ENCODE measurements around the gene GRIK3. TPM values are rescaled to one million over a fixed set of nuclear protein-coding genes. Genes with fewer than 3 reads are reported as not detected.

The GRIK3 gene
- total RNA-seq, 1 donor from 2014 or later, result not detected

DNA sequence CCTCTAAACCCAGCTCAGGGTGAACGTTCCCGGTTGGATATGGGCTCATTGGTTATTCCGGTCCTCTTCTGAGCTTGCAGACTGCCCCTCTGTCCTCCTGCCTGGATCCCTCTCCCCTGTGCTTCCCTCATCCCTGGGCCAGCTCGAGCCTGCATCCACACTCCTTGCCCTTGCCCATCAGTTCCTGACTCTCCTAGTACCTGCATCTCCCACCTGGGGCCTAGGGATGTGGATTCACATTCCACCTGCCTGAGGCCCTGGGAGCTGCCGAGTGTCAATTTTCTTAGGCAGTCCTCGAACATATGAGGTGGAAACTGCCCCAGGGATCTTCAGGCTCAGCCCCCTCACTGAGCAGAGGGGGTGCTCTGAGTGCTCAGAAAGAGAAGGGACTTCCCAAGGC is 252.2 kb downstream of the GRIK3 start:
- peaks cover 53% of the 10 kb centered on the region for H3K27me3 Mint-ChIP-seq (ENCODE audit: low read depth)
- DNase-seq (ENCODE audit: low spot score in 2 of 2, unreplicated experiment in 2 of 2), result no peak
- no peaks in the 10 kb centered on the region for H3K4me1 Mint-ChIP-seq
- H3K4me3 Mint-ChIP-seq, result no peak overlapping the region
- no peaks in the 10 kb centered on the region for H3K9me3 Mint-ChIP-seq
- TF ChIP-seq, protein P1, sequence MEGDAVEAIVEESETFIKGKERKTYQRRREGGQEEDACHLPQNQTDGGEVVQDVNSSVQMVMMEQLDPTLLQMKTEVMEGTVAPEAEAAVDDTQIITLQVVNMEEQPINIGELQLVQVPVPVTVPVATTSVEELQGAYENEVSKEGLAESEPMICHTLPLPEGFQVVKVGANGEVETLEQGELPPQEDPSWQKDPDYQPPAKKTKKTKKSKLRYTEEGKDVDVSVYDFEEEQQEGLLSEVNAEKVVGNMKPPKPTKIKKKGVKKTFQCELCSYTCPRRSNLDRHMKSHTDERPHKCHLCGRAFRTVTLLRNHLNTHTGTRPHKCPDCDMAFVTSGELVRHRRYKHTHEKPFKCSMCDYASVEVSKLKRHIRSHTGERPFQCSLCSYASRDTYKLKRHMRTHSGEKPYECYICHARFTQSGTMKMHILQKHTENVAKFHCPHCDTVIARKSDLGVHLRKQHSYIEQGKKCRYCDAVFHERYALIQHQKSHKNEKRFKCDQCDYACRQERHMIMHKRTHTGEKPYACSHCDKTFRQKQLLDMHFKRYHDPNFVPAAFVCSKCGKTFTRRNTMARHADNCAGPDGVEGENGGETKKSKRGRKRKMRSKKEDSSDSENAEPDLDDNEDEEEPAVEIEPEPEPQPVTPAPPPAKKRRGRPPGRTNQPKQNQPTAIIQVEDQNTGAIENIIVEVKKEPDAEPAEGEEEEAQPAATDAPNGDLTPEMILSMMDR (IDR thresholded peaks at IDR 0.05; ENCODE audit: unreplicated experiment), result no peak
- H3K27ac Mint-ChIP-seq, result no peak overlapping the region
- no peaks in the 10 kb centered on the region for H3K36me3 Mint-ChIP-seq

DNA sequence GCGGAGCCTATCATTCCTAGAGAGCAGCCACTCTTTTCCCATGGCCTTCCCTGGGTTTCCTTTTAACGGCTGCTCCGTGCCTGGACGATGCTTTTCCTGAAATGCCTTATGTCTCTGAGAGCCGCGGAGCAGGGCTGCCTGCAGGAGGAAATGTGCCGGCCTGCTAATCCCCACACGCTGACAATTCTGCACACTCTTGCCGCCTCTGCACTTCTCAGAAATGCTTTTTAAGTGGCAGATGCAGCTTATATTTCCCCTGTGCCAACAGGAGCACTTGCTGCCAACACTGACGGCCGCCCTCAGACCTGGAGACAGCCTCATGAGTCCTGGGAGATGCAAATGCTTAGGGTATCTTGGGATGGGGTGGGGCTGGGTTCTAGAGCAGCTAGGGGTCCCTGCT is 253.2 kb downstream of the GRIK3 start:
- Mint-ChIP-seq H3K4me3 (no peak overlapping the region), H3K36me3 (no peaks in the 10 kb centered on the region), H3K9me3 (no peaks in the 10 kb centered on the region), H3K27me3 (ENCODE audit: low read depth) (peaks cover 51% of the 10 kb centered on the region), H3K27ac (no peak overlapping the region), H3K4me1 (no peaks in the 10 kb centered on the region)
- TF ChIP-seq, protein P1 (IDR thresholded peaks at IDR 0.05; ENCODE audit: unreplicated experiment), result no peak
- no peak for DNase-seq (ENCODE audit: low spot score in 2 of 2, unreplicated experiment in 2 of 2)

DNA sequence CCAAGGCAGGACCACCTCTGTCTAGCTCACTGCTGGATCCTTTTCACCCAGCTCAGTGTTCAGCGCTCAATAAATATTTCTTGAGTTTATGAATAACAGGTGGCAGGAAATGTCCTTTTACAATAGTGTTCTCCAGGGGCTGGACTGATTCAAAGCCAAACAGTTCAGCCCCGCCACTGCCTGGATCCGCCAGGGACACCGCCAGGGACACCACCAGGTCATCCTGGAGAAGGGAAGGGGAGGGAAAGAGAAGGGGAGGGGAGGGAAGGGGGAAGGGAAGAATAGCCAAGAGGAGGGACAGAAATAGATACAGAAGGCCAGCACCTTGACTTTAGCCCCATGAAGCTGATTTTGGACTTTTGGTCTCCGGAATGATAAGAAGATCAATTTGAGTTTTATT is 255.6 kb downstream of the GRIK3 start:
- Mint-ChIP-seq H3K4me1 (no peaks in the 10 kb centered on the region), H3K27ac (no peak overlapping the region), H3K27me3 (ENCODE audit: low read depth) (peaks cover 51% of the 10 kb centered on the region), H3K9me3 (no peaks in the 10 kb centered on the region), H3K4me3 (no peak overlapping the region), H3K36me3 (no peaks in the 10 kb centered on the region)
- DNase-seq (ENCODE audit: low spot score in 2 of 2, unreplicated experiment in 2 of 2), result no peak
- TF ChIP-seq, protein P1 (IDR thresholded peaks at IDR 0.05; ENCODE audit: unreplicated experiment), result no peak

DNA sequence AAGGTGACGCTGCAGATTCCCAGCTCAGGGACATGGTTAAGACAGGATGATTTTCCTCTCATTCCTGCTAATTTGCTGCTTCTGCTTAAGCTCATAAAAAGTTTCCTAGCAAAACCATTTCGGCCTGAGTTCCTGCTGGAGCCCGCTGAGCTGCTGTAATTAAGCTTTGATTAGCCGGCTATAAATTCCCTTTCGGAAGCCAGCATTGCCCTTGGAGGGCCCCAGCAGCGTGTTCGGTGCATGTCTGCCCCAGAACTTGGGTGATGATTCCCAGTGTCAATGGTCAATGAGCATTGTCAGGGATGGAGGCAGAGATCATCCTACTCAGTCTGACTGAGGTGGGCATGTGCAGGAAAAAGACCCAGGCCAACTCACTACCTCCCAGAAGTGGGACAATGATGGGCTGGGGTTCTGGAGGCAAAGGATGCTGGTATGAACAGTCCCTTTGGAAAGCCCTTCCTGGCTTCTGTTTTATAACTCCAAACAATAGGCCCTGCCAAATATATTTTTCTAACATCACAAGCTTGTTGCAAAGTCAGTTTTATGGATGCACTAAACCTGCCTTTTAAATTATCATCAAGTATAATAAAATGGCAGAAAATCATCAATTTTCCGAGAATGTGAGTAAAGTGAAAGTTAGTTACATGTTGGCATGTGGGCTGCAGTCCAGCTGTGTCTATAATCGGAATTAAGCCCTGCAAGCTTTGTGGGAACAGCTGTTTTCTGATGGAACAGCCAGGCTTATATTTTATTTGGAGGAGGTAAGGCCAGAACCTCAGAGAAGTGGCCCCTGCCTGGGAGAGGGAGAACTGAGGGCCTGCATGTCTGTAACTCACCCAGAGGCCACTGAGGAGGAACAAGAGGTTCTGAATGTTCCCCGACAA is 257.1 kb downstream of the GRIK3 start:
- H3K27me3 Mint-ChIP-seq (ENCODE audit: low read depth), result peaks cover 62% of the 10 kb centered on the region
- no peak overlapping the region for H3K27ac Mint-ChIP-seq
- H3K9me3 Mint-ChIP-seq, result no peaks in the 10 kb centered on the region
- H3K4me3 Mint-ChIP-seq, result no peak overlapping the region
- DNase-seq (ENCODE audit: low spot score in 2 of 2, unreplicated experiment in 2 of 2), result no peak
- H3K36me3 Mint-ChIP-seq, result no peaks in the 10 kb centered on the region
- TF ChIP-seq, protein P1 (IDR thresholded peaks at IDR 0.05; ENCODE audit: unreplicated experiment), result no peak
- H3K4me1 Mint-ChIP-seq, result no peaks in the 10 kb centered on the region

DNA sequence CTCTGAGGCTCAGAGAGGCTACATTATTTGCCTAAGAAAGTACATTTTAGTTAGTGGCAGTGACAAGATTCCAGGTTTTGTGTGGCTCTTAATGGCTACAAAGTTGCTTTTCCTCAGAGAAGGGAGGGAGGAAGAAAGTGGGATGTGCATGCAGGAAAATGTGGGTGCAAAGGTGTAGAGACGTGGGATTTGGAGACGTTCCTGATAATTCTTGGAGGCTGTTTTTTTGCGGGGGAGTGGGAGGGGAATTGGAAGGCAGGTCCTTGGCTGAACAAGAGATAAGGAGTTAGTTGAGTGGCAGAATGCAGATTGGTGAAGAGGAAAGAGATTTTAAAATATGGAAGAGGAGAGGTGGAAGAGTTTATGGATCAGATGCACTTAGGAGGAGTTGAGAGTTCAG is 258.1 kb downstream of the GRIK3 start:
- Mint-ChIP-seq H3K4me3 (no peak overlapping the region), H3K9me3 (no peaks in the 10 kb centered on the region), H3K27me3 (ENCODE audit: low read depth) (peaks cover 69% of the 10 kb centered on the region), H3K27ac (no peak overlapping the region), H3K4me1 (no peaks in the 10 kb centered on the region), H3K36me3 (no peaks in the 10 kb centered on the region)
- no peak for DNase-seq (ENCODE audit: low spot score in 2 of 2, unreplicated experiment in 2 of 2)
- TF ChIP-seq, protein P1 (IDR thresholded peaks at IDR 0.05; ENCODE audit: unreplicated experiment), result no peak
